WTC11 (cell line): ENCODE results near the gene CAMK2D.

Experiments
- ELF4 ChIP-seq: sonication (generic); formaldehyde crosslinking; IDR thresholded peaks from 2 replicates; pipeline ENCODE4 v1.8.1; 2022; ENCODE audit warnings: low read depth, mild to moderate bottlenecking, moderate library complexity, missing genetic modification reagents
- ETV6 ChIP-seq: sonication (generic); formaldehyde crosslinking; IDR thresholded peaks from 2 replicates; pipeline ENCODE4 v1.8.1; 2022; ENCODE audit warnings: mild to moderate bottlenecking, missing genetic modification reagents
- IRF1 ChIP-seq: sonication (generic); formaldehyde crosslinking; IDR thresholded peaks from 2 replicates; pipeline ENCODE4 v1.8.0; 2023; ENCODE audit warnings: missing genetic modification reagents
- KAT7 ChIP-seq: sonication (generic); formaldehyde crosslinking; IDR thresholded peaks from 2 replicates; pipeline ENCODE4 v1.8.1; 2023; ENCODE audit warnings: missing genetic modification reagents, mild to moderate bottlenecking, borderline replicate concordance
- MAX ChIP-seq: sonication (generic); formaldehyde crosslinking; IDR thresholded peaks from 2 replicates; pipeline ENCODE4 v1.8.0; 2022; ENCODE audit warnings: mild to moderate bottlenecking, missing genetic modification reagents
- MLX ChIP-seq: sonication (generic); formaldehyde crosslinking; IDR thresholded peaks from 2 replicates; pipeline ENCODE4 v1.8.1; 2023; ENCODE audit warnings: mild to moderate bottlenecking, missing genetic modification reagents, moderate library complexity
- RELA ChIP-seq: sonication (generic); formaldehyde crosslinking; IDR thresholded peaks from 2 replicates; pipeline ENCODE4 v1.8.1; 2022; ENCODE audit warnings: missing genetic modification reagents, mild to moderate bottlenecking, borderline replicate concordance
- SP1 ChIP-seq: sonication (generic); formaldehyde crosslinking; conservative IDR thresholded peaks from 2 replicates; pipeline ENCODE4 v1.8.1; 2022; ENCODE audit warnings: missing genetic modification reagents
- USF2 ChIP-seq: sonication (generic); formaldehyde crosslinking; IDR thresholded peaks from 2 replicates; pipeline ENCODE4 v1.8.1; 2023; ENCODE audit warnings: mild to moderate bottlenecking, missing genetic modification reagents, moderate library complexity
- ZNF232 ChIP-seq: sonication (generic); formaldehyde crosslinking; IDR thresholded peaks from 2 replicates; pipeline ENCODE4 v1.8.0; 2022; ENCODE audit warnings: mild to moderate bottlenecking, missing genetic modification reagents
- ZNF396 ChIP-seq: fragments of 250-450 bp; sonication (Bioruptor Pico); IDR thresholded peaks from 2 replicates; pipeline ENCODE4 v1.8.0; 2021; ENCODE audit warnings: mild to moderate bottlenecking, moderate library complexity, borderline replicate concordance
- TF ChIP-seq, protein P1 (sequence below): fragments of 200-600 bp; IDR thresholded peaks from 2 replicates; pipeline ENCODE4 v1.8.0; 2022; ENCODE audit warnings: antibody characterized with exemption
- TF ChIP-seq, protein P2 (sequence below): sonication (generic); formaldehyde crosslinking; IDR thresholded peaks from 2 replicates; pipeline ENCODE4 v1.8.0; 2022; ENCODE audit warnings: mild to moderate bottlenecking, missing genetic modification reagents
- TF ChIP-seq, protein P3 (sequence below): sonication (generic); formaldehyde crosslinking; IDR thresholded peaks from 2 replicates; pipeline ENCODE4 v1.8.0; 2023; ENCODE audit warnings: mild to moderate bottlenecking, missing genetic modification reagents

GRCh38 chr4:113607998-113608397 lies 153.5 kb downstream of the CAMK2D start:
- TF ChIP-seq IRF1 (CRISPR knock-in tag) (no peak), MLX (no peak), ELF4 (CRISPR knock-in tag) (no peak), ETV6 (CRISPR knock-in tag) (no peak), ZNF232 (CRISPR knock-in tag) (no peak), KAT7 (no peak), USF2 (CRISPR knock-in tag) (no peak), SP1 (CRISPR knock-in tag) (no peak), ZNF396 (CRISPR knock-in tag) (no peak), MAX (CRISPR knock-in tag) (no peak), RELA (CRISPR knock-in tag) (no peak)
- TF ChIP-seq, protein P1, sequence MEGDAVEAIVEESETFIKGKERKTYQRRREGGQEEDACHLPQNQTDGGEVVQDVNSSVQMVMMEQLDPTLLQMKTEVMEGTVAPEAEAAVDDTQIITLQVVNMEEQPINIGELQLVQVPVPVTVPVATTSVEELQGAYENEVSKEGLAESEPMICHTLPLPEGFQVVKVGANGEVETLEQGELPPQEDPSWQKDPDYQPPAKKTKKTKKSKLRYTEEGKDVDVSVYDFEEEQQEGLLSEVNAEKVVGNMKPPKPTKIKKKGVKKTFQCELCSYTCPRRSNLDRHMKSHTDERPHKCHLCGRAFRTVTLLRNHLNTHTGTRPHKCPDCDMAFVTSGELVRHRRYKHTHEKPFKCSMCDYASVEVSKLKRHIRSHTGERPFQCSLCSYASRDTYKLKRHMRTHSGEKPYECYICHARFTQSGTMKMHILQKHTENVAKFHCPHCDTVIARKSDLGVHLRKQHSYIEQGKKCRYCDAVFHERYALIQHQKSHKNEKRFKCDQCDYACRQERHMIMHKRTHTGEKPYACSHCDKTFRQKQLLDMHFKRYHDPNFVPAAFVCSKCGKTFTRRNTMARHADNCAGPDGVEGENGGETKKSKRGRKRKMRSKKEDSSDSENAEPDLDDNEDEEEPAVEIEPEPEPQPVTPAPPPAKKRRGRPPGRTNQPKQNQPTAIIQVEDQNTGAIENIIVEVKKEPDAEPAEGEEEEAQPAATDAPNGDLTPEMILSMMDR: no peak
- TF ChIP-seq, protein P2, sequence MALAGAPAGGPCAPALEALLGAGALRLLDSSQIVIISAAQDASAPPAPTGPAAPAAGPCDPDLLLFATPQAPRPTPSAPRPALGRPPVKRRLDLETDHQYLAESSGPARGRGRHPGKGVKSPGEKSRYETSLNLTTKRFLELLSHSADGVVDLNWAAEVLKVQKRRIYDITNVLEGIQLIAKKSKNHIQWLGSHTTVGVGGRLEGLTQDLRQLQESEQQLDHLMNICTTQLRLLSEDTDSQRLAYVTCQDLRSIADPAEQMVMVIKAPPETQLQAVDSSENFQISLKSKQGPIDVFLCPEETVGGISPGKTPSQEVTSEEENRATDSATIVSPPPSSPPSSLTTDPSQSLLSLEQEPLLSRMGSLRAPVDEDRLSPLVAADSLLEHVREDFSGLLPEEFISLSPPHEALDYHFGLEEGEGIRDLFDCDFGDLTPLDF (CRISPR knock-in tag): no peak
- TF ChIP-seq, protein P3, sequence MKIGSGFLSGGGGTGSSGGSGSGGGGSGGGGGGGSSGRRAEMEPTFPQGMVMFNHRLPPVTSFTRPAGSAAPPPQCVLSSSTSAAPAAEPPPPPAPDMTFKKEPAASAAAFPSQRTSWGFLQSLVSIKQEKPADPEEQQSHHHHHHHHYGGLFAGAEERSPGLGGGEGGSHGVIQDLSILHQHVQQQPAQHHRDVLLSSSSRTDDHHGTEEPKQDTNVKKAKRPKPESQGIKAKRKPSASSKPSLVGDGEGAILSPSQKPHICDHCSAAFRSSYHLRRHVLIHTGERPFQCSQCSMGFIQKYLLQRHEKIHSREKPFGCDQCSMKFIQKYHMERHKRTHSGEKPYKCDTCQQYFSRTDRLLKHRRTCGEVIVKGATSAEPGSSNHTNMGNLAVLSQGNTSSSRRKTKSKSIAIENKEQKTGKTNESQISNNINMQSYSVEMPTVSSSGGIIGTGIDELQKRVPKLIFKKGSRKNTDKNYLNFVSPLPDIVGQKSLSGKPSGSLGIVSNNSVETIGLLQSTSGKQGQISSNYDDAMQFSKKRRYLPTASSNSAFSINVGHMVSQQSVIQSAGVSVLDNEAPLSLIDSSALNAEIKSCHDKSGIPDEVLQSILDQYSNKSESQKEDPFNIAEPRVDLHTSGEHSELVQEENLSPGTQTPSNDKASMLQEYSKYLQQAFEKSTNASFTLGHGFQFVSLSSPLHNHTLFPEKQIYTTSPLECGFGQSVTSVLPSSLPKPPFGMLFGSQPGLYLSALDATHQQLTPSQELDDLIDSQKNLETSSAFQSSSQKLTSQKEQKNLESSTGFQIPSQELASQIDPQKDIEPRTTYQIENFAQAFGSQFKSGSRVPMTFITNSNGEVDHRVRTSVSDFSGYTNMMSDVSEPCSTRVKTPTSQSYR (CRISPR knock-in tag): no peak
